Activated naive CD4-positive, alpha-beta T cell treated with anti-CD3 and anti-CD28 coated beads, Interleukin-2, amount 50 U/mL, for 72 hours (primary cell): ENCODE data around the gene LHX3. TPM values are rescaled to one million over a fixed set of nuclear protein-coding genes. Genes with fewer than 3 reads are reported as not detected.
A peak's percentile ranks its signal among the peaks of the same experiment; 100 is the strongest.

Experiments
- ATAC-seq, 2 donors: fragments of 150-1000 bp; cut with Tn5 transposase; 2 replicates each; pipeline ENCODE4 v1.10.0; 2021; ENCODE audit warnings: mild to moderate bottlenecking in 2 of 2, moderate library complexity in 2 of 2
- DNase-seq, 2 donors: peaks; one replicate each; pipeline ENCODE4 v3.0.0; 2021 to 2022; ENCODE audit warnings: low spot score in 2 of 2
- H3K27ac Mint-ChIP-seq, 2 donors: one replicate each; pipeline ENCODE4 v1.8.0; 2022; ENCODE audit warnings: mild to moderate bottlenecking in 2 of 2, mixed read lengths in 2 of 2
- H3K36me3 Mint-ChIP-seq, 2 donors: one replicate each; pipeline ENCODE4 v1.8.0; 2022; ENCODE audit warnings: mixed read lengths in 2 of 2
- H3K9me3 Mint-ChIP-seq, 2 donors: one replicate each; pipeline ENCODE4 v1.8.0; 2022; ENCODE audit warnings: mixed read lengths in 2 of 2
- total RNA-seq, 2 donors: library from RNA; stranded (reverse); gene quantifications; one replicate each; pipeline ENCODE4 v1.2.3, GENCODE V29; 2022

The LHX3 gene
- total RNA-seq, 2 donors from 2014 or later, result 0.08 to 0.11 TPM

DNA sequence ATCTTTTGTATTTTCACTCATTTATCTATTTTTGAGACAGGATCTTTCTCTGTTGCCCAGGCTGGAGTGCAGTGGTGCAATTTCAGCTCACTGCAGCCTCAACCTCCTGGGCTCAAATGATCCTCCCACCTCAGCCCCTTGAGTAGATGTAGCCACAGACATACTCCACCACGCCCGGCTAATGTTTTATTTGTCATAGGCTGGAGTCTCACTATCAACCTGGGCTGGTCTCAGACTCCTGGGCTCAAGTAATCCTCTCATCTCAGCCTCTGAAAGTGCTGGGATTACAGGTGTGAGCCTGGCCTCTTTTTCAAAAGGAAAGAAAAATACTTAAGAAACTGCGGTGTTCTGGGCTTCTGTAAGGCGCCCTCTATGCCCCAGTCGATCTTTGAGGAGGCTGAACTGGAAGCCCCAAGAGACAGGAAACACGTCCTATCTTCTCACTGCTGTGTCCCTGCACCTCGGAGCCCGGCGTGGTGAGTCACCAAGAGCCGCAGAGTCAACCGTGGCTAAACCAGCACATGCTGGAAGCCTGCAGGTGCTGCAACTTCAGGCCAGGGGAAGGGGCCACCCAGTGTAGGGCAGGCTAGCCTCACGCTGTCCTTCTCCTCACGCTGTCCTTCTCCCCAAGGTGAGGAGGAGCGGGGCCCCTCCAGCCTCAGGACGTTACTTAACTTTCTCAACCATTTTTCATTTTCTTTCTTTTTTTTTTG is 15.2 kb upstream of the LHX3 start:
- ATAC-seq (peak; percentile 30 to 59), DNase-seq (no peak)
- peak overlapping the region in 1 of 2 donors; percentile 53 for H3K27ac Mint-ChIP-seq

GRCh38 chr9:136219276-136219675 is 14.3 kb upstream of the LHX3 start:
- no peak overlapping the region for H3K27ac Mint-ChIP-seq
- no peak for DNase-seq
- H3K9me3 Mint-ChIP-seq, result no peaks in the 10 kb centered on the region
- ATAC-seq, result no peak
- H3K36me3 Mint-ChIP-seq, result peaks cover 14 to 21% of the 10 kb centered on the region in 2 donors

More for the DNA sequence above, 15.2 kb upstream of the LHX3 start:
- Mint-ChIP-seq H3K36me3 (peaks cover 9 to 17% of the 10 kb centered on the region in 2 donors), H3K9me3 (no peaks in the 10 kb centered on the region)

DNA sequence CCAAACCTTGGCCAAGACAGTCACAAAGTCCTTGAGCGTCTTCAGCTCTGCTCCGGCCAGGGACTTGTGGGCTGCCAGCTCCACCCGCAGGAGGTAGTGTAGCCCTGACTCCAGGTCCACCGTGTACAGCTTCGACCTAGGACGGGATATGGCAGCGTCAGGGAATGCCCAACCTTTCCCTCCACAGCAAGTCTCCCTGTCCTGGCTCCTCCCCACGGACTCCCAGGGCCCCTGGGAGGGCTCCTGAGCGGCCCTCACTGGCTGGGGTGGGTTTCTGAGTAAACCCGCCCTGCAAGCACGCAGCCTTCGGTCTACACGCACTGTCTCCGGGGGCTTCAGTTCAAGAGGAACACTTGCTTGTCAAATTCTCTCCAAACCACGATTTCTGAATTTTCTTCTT is 13.7 kb upstream of the LHX3 start:
- no peak for ATAC-seq
- Mint-ChIP-seq H3K9me3 (no peaks in the 10 kb centered on the region), H3K36me3 (peaks cover 14 to 21% of the 10 kb centered on the region in 2 donors), H3K27ac (no peak overlapping the region)
- no peak for DNase-seq

DNA sequence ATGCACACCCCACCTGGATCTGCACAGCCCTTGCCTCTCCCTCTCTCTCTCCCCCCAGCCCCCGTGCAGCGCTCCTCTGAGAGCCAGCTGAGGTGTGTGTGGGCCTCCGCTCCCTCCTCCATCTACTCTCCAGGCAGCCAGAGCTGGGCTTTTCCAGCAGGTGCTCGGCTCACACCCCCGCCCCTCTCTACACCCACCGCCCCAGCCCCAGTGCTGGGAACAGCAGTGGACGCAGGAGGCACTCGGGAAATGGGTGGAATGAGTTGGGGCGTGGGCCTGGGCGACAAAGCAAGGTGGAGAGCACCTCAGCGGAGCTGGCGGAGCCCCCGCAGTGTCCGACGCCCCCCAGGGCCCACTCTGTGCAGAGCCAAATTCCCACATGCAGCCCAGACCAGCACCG is 13.3 kb upstream of the LHX3 start:
- ATAC-seq (no peak), DNase-seq (no peak)
- no peak overlapping the region for H3K27ac Mint-ChIP-seq
- peaks cover 14 to 21% of the 10 kb centered on the region in 2 donors for H3K36me3 Mint-ChIP-seq
- H3K9me3 Mint-ChIP-seq, result no peaks in the 10 kb centered on the region

DNA sequence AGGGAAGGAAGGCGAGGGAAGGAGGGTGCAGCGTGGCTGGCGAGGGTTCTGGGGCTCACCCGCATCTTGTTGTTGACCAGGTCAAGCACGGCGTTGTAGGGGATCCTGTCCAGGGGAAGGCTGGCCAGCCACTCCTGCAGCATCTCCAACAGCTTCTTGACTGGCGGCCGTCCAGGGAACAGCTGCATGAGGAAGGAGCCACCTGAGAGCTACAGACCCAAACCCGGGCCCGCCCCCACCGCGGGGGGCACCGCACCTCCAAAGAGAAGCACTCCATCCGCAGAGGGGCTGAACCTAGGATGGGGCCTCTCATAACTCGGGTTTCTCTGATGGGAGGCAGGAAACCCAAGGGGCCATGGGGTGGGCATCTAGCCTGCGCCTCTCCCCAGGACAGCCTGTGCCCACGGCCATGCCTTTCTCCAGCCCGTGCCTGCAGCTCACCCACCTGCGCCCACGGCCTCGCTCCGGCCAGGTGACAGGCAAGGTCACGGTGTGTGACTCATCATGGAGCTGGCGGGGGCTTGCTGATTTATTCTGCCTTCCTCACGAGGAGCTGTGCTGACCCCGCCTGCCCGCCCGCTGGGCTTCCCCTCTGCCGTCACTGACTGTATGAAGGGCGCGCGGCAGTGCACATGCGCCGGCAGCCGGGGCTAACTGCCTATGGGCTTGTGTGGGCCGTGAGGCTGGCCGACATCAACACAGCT is 11.8 kb upstream of the LHX3 start:
- no peak for DNase-seq
- Mint-ChIP-seq H3K36me3 (peaks cover 6 to 21% of the 10 kb centered on the region in 2 donors), H3K9me3 (no peaks in the 10 kb centered on the region), H3K27ac (no peak overlapping the region)
- ATAC-seq, result no peak

DNA sequence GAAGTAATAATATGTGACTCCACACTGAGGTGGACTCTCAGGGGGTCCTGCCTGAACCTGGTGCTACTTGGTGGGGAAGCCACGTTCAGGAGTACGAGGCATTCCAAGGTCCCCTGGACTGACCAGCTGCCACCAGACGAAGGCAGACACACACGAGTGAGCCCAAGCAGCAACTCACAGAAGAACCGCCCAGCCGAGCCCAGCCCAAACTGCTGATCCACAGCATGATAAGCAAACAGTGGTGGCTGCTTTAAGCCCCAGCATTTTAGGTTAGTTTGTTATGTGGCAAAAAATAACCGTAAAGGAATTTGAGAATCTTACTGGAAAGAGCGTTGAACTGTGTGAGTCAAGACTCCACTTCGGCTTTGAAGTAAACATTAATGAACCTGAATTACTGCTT is 8.8 kb upstream of the LHX3 start:
- no peak overlapping the region for H3K27ac Mint-ChIP-seq
- peaks cover 6 to 15% of the 10 kb centered on the region in 2 donors for H3K36me3 Mint-ChIP-seq
- no peaks in the 10 kb centered on the region for H3K9me3 Mint-ChIP-seq
- ATAC-seq (no peak), DNase-seq (no peak)

- ATAC-seq (no peak), DNase-seq (no peak)
- H3K9me3 Mint-ChIP-seq, result no peaks in the 10 kb centered on the region
- H3K27ac Mint-ChIP-seq, result no peak overlapping the region
- peaks cover 6 to 15% of the 10 kb centered on the region in 2 donors for H3K36me3 Mint-ChIP-seq
These were observed 7.5 kb upstream of the LHX3 start for GRCh38 chr9:136212345-136212950.

GRCh38 chr9:136211441-136212344 is 6.8 kb upstream of the LHX3 start:
- H3K36me3 Mint-ChIP-seq, result peaks cover 6 to 15% of the 10 kb centered on the region in 2 donors
- no peaks in the 10 kb centered on the region for H3K9me3 Mint-ChIP-seq
- ATAC-seq (no peak), DNase-seq (no peak)
- H3K27ac Mint-ChIP-seq, result no peak overlapping the region

- ATAC-seq (no peak), DNase-seq (no peak)
- Mint-ChIP-seq H3K27ac (no peak overlapping the region), H3K9me3 (no peaks in the 10 kb centered on the region), H3K36me3 (peaks cover 6 to 15% of the 10 kb centered on the region in 2 donors)
These were observed 6.1 kb upstream of the LHX3 start for GRCh38 chr9:136211006-136211405.

GRCh38 chr9:136210276-136210675 is 5.3 kb upstream of the LHX3 start:
- H3K9me3 Mint-ChIP-seq, result no peaks in the 10 kb centered on the region
- ATAC-seq, result no peak
- H3K27ac Mint-ChIP-seq, result no peak overlapping the region
- peaks cover 6 to 8% of the 10 kb centered on the region in 2 donors for H3K36me3 Mint-ChIP-seq
- no peak for DNase-seq

DNA sequence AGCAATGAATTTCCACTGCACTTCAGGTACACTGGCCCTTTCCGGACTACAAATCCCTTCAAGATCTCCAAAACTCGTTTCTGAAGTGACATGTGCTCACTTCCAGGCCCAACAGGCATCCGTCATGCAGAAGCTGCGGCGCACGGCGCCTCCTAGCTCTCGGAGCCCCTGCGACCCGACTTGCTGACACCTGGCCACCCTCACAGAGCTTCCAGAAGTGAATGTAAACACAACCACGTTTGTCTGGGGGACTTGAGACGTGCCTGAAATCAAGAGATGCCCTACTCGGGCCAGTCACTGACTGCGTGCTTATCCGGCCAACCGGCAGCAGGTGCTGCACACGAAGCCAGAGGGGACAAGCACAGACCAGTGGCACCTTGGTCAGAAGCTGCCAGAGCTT is 4.9 kb upstream of the LHX3 start:
- ATAC-seq, result no peak
- no peak for DNase-seq
- Mint-ChIP-seq H3K9me3 (no peaks in the 10 kb centered on the region), H3K27ac (peak overlapping the region in 1 of 2 donors; percentile 35), H3K36me3 (peaks cover 2 to 3% of the 10 kb centered on the region in 2 donors)

GRCh38 chr9:136209232-136209631 is 4.3 kb upstream of the LHX3 start:
- H3K36me3 Mint-ChIP-seq, result no peaks in the 10 kb centered on the region
- H3K27ac Mint-ChIP-seq, result peak overlapping the region in 1 of 2 donors; percentile 35
- no peak for ATAC-seq
- DNase-seq, result no peak
- H3K9me3 Mint-ChIP-seq, result no peaks in the 10 kb centered on the region

- Mint-ChIP-seq H3K9me3 (no peaks in the 10 kb centered on the region), H3K36me3 (no peaks in the 10 kb centered on the region)
- ATAC-seq, result no peak
These were observed 3.7 kb upstream of the LHX3 start for GRCh38 chr9:136208675-136209074.

DNA sequence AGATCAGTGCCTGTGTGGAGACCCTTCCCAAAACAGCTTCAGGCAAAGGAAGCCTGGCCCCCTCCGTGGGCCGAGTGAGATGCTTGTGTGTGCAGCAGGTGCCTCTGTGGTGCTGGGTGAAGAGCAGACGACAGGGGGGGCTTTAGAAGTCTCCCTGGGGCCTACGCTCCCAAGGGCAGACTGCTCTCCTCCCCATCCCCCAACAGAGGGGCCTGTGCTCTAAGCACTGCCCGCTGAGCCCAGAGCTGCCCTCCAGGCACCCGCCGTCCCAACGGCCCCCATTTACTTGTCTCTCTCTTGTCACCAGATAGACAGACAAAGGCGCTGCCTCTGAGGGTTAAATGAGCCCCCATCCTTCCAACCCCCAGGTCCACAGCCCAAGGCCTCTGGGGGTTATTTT is 2.7 kb upstream of the LHX3 start:
- no peaks in the 10 kb centered on the region for H3K9me3 Mint-ChIP-seq

More at GRCh38 chr9:136208675-136209074, 3.7 kb upstream of the LHX3 start:
- DNase-seq, result no peak
- H3K27ac Mint-ChIP-seq, result no peak overlapping the region

DNA sequence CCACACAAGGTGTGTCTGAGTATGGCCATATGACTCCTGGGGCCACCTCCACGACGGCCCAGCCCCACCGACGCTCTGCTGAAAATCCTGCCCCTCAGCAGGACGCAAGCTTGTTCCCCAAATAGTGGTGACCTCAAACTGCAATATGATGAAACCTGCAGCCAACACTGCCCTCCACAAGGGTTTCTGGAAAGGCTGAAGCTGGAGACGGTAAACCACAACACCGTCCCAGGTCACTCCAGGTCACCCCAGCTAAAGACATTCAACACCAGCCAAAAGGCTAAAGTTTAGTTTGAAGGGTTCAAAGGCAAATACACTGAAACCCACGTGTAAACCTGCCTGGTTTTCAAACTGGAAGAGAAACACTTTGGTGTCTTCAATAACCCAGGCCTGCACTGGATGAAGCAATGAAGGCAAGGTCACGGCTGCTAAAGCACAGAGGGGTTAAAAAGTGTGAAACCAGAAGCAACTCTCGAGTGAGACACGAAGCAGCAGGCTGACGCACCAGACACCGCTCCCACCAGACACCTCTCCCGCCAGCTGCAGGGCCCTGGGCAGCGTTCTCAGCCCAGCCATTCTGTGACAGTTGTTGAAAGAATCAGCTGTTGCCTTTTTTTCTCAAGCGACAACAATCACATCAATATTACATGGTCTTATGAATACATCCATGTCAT is 1.8 kb upstream of the LHX3 start:
- no peaks in the 10 kb centered on the region for H3K9me3 Mint-ChIP-seq
- ATAC-seq, result no peak
- no peak for DNase-seq
- no peaks in the 10 kb centered on the region for H3K36me3 Mint-ChIP-seq
- no peak overlapping the region for H3K27ac Mint-ChIP-seq

More for the DNA sequence above, 2.7 kb upstream of the LHX3 start:
- DNase-seq (no peak), ATAC-seq (no peak)
- H3K36me3 Mint-ChIP-seq, result no peaks in the 10 kb centered on the region
- no peak overlapping the region for H3K27ac Mint-ChIP-seq

- Mint-ChIP-seq H3K9me3 (no peaks in the 10 kb centered on the region), H3K27ac (no peak overlapping the region), H3K36me3 (no peaks in the 10 kb centered on the region)
- no peak for ATAC-seq
- DNase-seq, result no peak
These were observed 722 bp upstream of the LHX3 start for GRCh38 chr9:136205707-136205992.
